ENCODE measurements around the gene OR52W1. TPM values are rescaled to one million over a fixed set of nuclear protein-coding genes. Genes with fewer than 3 reads are reported as not detected.

OR52W1 gene, protein sequence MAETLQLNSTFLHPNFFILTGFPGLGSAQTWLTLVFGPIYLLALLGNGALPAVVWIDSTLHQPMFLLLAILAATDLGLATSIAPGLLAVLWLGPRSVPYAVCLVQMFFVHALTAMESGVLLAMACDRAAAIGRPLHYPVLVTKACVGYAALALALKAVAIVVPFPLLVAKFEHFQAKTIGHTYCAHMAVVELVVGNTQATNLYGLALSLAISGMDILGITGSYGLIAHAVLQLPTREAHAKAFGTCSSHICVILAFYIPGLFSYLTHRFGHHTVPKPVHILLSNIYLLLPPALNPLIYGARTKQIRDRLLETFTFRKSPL
- total RNA-seq, result not detected in 2 replicates

DNA sequence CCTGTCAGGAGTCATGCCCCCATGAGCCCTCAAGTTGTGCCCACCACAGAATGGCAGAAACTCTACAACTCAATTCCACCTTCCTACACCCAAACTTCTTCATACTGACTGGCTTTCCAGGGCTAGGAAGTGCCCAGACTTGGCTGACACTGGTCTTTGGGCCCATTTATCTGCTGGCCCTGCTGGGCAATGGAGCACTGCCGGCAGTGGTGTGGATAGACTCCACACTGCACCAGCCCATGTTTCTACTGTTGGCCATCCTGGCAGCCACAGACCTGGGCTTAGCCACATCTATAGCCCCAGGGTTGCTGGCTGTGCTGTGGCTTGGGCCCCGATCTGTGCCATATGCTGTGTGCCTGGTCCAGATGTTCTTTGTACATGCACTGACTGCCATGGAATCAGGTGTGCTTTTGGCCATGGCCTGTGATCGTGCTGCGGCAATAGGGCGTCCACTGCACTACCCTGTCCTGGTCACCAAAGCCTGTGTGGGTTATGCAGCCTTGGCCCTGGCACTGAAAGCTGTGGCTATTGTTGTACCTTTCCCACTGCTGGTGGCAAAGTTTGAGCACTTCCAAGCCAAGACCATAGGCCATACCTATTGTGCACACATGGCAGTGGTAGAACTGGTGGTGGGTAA lies at the start of gene OR52W1:
Gene OR52W1, plus strand, starts transcription at position 51 of the 637 bp plus-strand sequence. Its CDS starts 0 bp downstream, at position 51.
- DNase-seq (ENCODE audit: low read depth), result no peak

DNA sequence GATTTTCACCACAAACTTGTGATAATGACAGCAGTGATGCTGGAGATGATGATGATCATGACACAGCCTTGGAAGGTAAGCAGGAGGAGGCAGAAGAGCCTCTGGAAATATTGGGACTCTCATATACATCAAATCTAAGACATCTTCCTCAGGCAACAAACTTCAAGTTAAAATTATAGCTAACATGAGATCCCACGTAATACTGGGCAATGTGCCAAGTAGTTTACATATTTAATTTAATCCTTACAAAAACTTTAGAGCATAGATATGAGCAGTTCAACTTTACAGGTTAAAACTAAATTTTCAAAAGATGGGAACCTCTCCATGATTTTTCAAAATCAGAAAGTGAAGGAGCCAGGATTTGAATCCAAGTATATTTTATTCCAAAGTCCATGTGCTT lies 47.9 kb upstream of the OR52W1 start:
- no peak for DNase-seq (ENCODE audit: low read depth)

DNA sequence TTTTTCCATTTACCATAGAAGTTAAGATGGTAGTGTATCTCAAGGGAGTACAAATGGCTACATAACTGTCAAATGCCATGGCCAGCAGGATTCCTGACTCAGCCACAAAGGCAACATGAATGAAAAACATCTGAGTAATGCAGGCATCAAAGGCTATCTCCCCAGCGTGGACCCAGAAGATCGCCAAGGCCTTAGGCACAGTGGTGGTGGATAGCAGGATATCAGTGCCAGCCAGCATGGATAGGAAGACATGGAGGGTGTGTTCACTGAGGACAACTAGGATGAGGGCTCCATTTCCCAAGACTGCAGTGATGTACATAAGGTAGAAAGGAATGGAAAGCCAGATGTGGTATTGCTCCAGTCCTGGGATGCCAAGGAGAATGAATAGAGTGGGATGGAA lies 46.9 kb upstream of the OR52W1 start:
- no peak for DNase-seq (ENCODE audit: low read depth)

DNA sequence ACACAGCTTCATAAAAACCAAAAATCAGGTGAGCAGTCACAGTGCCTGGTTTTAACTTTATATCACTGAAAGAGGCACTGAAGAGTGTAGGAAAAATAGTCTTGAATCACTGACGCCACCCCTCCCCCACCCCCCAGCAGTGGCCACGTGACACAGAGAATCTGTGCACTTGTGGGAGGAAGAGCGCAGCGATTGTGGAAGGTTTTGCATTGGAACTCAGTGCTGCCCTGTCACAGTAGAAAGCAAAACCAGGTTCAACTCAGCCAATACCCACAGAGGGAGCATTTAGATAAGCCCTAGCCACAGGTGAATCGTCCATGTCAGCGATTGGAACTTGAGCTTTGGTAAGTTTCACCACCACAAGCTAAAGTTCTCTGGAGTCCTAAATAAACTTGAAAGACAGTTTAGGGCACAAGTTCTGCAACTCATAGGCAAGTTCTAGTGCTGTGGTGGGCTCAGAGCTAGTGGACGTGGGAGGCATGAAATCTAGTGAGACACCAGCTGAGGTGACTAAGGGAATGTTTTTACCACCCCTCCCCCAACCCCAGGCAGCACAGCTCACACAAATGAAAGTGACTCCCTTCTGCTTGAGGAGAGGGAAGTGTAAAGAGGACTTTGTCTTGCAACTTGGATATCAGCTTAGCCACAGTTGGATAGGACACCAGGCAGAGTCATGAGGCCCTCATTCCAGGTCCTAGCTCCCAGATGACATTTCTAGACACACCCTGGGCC lies 42.2 kb upstream of the OR52W1 start:
- no peak for DNase-seq (ENCODE audit: low read depth)

DNA sequence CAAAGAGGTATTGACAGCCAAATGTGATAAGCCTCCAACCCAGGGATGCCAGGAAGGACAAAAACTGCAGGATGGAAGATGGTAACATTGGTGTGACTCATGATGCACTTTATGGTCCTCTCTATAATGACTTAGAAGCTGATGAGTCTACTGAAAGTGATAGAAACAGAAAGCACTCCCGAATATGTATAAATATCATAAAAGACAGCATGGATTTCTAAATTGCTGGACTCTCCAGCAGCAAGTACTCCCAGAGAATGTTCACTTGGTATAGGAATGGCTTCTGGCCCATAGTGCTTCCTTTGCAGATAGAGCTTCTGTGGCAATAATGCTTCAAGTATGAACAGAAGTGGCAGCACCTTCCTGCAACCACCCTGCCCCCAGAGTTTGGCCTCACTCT lies 28.8 kb upstream of the OR52W1 start, which contains the start of gene OR52B2:
Gene OR52B2, minus strand, starts transcription at position 101 of the 400 bp plus-strand sequence. Its CDS starts 0 bp downstream, at position 101.
- no peak for DNase-seq (ENCODE audit: low read depth)

DNA sequence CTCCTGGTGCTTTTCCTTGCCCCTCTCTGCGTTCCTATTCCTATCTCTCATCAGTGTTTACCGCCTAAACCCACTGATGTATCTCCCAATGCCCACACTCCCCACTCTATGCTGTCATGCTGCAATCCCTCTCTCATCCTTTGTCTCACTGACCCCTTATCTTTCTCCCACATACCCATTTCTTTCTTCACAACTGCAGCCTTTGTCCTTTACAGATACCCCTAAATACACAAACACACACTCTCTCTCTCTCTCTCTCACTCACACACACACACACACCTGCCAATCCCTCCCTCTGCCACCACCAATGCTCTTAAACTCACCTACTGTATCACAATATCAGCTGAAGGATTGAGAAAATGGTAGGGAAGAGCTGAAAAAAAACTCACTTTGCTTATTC lies 23.6 kb upstream of the OR52W1 start:
- no peak for DNase-seq (ENCODE audit: low read depth)

DNA sequence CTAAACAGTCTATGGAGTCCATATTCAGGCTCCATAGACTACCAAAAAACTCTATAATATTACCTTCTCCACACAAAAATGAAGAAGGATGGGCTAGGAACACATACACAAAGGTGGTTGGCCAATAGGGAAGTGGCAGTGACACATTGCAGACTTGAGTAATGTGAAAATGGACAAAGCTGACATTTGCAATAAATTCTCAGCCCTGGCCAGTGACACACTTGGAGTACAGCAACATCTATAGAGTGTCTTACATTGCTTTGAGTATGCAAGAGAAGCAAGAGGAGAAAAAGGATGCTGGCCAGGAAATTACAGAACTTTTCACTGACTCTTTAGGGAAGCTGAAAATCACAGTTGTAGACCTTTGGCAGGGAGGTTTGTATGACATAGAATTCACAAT lies 7.3 kb upstream of the OR52W1 start:
- no peak for DNase-seq (ENCODE audit: low read depth)

DNA sequence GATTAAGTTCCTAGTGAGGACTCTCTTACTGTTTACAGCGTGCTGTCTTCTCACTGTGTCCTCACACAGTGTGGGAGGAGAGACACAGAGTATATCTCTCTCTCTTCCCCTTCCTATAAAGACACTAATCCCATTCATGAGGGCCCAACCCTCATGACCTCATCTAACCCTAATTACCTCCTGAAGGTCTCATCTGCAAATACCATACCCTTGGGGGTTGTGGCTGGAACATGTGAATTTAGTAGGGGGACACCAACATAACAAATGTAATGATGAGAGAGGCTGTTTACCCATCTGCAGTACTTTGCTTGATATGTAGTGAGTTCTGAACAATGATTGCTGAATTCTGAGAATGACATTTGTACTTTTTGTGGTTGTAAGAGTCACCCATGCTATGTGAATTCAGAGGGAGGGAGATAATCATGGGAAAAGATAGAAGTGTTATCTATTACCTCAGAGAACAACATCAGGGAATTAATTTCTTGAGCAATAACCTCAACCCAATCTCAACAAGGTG lies 4.9 kb upstream of the OR52W1 start:
- DNase-seq (ENCODE audit: low read depth), result no peak

DNA sequence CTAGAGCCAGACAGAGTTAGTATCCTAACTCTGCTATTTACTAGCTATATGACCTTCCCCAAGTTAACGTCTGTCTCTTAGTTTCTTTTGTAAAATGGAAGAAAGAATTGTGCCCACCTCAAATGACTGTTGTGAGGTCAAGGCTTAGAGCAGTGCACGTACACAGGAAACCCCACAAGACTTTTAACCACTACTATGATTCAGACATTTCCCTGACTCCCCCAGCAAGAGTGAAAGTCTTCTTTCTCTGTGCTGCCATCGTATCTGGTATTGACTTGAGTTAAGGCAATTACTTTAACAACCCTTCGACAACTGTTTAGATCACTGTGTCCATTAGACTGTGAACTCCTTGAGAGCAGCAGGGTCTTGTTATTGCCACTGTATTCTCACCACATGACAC lies 2.6 kb upstream of the OR52W1 start:
- DNase-seq (ENCODE audit: low read depth), result no peak

DNA sequence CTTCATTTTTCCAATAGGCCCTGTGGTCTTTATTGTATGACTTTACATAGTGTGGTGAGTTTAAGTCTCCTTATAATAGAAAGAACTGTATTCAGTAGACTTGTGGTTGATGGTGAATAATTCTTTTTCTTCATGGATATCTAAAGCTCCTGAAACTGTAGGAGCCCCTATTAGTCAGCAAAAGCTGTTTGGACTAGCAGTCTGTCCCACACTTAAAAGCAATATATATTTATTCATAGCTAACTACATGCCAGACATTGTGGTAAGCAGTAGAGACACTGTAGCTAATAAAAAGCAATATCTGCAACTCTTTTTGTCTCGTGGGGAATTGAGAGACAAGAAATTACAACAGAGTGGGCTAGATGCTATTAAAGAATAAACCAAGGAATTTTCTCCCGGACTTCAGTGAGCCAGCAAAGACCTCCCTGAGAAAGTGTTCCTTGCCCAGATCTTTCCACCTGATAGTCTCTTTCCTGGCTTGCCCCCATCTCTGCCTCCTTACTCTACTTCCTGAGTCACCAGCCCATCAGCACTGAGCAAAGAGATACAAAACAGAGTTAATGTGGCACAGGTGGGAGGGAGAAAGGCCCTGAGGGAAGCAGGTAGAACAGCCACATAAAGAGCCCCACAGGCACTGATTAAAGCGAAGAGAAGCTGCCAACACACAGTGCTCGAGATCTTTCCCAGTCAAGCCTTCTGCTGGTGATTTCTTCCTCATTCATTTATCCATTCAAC lies 1.4 kb upstream of the OR52W1 start:
- no peak for DNase-seq (ENCODE audit: low read depth)

DNA sequence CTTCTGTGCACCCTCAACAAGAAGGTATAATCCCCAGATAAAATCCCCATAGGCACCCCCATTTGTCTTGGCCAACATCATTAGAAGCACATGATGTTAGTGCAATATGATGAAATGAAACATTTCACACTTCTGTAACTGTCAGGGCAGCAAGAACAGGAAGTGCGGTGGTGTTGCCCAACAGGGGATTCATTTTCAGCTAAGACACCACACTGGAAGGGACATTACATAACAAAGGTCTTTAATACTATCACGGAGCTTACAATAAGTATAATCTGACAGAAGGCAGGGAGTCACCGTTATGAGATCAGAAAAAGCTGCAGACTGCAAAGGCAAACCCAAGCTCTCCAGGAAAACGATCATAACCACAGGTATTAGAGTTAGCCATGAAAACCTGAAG lies 2.0 kb downstream of the OR52W1 start:
- DNase-seq (ENCODE audit: low read depth), result no peak

DNA sequence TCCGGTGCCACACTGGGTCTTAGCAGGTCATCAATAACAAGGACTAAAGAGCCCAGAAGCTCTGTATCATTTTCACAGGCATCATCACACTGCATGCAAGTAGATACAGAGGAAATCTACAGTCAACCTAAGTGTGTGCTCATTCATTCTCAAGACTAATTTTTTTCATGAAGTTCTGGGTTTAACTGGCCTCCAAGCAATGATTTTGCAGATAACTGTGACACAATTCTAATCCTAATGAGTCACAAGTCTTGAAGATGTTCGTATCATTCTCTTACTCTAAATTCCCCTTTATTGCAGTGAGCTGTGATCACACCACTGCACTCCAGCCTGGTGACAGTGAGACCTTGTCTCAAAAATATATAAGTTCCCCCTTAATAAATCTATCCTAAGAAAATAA lies 2.5 kb downstream of the OR52W1 start:
- DNase-seq (ENCODE audit: low read depth), result no peak

DNA sequence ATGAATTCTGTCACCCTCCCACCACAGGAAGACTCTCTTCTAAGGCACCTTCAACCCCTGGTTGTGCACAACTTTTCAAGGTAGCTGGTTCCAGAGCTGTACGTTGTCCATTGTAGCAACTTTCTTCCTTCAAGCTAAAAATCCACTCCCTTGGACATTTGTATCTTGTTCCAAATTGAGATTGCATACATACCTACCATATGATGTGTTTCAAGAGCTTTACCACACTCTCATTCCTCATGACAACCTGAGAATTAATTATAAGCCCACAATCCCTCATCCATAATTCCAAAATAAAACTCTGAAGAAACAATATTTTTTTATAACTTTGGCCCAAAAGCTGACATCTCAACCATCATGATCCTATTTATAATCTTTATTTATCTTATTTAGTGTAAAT lies 3.0 kb downstream of the OR52W1 start:
- no peak for DNase-seq (ENCODE audit: low read depth)

DNA sequence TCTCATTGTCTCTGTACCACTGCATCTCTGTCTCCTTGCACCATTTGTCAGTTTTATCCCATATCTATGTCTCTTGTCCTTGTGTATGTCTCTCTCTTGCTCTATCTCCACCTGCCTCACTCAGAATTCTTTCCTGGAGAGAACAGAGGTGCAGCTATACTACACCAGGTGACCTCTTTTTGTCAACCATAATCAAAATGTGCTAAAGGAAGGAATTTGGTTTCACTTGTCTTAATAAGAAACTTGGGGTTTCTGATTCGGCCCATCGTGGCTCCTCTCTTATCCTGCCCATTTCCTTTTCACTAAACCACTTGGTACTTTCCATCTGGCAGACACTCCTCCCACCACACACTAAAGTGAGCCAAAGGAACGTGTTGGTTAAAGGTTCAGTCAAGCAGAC lies 4.3 kb downstream of the OR52W1 start:
- DNase-seq (ENCODE audit: low read depth), result no peak

DNA sequence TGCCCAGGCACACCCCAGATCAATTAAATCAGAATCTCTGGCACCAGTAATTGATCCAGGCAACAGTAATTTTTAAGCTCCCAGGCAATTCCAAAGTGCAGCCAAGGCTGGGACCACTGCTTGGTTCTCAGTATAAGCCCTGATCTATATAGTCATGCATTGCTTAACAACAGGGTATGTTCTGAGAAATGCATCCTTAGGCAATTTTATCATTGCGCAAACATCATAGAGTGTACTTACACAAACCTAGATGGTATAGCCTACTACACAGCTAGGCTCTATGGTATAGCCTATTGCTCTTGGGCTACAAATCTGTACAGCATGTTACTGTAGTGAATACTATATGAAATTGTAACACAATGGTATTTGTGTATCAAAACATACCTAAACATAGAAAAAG lies 5.7 kb downstream of the OR52W1 start:
- DNase-seq (ENCODE audit: low read depth), result no peak

DNA sequence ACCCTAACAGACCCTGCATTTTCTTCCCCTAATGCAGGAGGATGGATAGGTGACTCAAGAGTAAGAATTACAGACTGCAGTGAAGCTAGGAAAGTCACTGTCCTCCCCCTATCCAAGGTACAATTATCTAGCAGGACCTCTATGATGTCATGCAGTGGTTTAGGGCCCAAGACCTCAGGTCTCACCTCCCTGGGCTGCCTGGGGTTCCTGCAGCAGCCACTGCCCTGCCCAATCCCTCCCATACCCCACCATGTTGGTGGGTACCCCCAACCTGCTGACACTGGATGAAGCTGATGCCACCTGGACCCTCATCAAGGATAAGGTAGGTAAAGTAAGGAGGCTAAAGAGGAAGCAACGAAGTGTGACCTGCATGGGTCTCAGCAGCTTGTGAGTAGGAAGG lies 6.3 kb downstream of the OR52W1 start, which contains the start of gene C11orf42:
Gene C11orf42, plus strand, starts transcription at position 192 of the 400 bp plus-strand sequence. Its CDS starts 59 bp downstream, at position 251.
- no peak for DNase-seq (ENCODE audit: low read depth)

DNA sequence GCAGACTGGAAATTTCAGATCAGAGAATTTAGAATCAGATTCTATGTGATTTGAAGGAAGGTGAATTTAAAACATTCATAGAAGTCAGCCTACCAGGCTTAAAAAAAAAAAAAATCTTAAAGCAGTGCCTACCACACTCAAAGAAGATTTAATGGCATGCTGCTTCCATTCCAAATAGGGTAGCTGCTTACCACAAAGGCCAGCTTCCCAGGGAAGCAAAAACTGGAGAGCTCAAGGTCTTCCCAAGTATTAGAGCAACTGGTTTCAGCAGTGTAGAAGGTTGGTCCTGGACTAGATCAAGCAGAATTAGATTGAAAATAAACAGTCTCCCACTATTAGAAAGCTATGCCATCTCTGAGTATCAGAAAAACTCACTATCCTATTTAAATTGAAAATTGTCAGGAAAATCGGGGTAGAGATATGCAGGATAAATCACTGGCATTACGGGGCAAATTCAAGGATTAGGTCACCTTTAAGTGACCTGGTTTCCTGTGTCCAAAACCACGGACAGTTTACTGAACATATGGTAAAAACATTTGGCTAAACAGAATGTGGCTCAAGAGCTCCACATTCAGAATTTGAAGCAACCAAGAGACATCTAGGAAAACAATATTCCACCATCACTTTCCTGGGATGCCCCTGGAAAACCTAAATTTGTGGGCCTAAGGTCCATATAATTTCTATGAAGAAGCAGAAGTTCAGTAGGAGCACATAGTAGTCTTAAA lies 7.6 kb downstream of the OR52W1 start:
- no peak for DNase-seq (ENCODE audit: low read depth)

DNA sequence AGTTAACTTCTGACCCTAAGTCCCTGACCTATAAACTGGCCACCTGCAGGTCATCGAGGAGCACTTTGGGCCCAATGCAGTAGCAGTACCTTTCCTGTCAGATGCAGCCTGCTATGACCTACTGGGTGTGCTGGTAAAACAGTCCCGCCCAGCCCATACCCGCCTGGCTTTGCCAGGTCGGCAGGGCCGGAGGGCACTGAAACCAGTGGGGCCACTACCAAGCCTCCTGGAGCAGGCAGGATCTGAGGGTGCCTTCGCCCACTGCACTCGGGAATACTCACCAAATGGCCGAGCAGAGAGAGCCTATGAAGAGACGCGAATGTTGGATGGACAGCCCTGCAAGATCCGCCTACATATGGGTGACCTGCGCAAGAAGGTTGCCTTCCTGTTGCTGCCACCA lies 10.8 kb downstream of the OR52W1 start:
- no peak for DNase-seq (ENCODE audit: low read depth)

DNA sequence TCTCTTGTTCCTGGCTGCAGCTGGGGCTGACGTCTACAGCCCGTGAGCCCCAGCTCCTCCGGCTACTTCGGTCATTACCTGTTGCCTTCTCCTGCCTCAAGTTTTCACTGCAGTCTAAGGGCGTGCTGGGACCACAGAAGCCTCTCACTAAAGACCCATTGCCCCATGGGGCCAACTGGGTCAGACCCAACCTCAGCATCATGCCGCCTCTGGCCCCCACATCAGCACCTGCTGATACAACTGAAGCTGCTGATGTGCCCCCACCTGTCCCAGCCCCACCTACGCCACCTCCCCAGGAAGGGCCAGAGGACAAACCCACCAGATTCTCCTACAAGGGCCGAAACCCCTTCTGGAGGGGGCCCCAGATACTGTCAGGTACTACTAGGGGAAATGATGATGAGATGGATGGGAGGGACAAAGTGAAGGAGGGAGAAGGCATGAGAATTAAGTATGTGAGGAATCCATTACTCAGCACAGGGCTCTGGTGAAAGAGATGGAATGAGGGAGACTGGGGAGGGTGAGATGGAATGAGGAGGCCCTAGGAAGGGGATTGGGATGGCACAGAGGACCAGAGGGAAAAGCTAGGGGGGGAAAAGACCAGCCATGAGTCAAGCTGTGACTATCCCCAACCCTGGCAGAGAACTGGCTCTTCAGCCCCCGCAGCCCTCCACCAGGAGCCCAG lies 11.4 kb downstream of the OR52W1 start:
- DNase-seq (ENCODE audit: low read depth), result no peak

DNA sequence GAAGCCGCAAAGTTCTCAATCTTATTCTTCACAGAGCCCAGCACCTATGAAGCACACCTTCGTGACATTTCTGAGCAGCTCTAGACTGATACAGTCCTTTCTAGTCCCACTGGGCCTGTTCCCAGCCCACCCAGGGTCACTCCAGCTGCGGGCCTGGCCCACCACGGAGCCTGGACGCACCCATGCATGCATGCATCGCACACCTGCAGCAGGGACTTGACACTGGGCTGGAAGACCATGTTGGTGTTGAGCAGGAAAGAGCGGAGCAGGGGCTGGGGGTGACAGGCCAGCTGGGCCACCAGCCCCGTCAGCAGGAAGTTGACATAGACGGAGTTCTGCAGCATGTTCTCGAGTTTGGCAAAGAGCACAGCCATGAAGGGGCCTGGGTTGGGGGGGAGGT lies 15.5 kb downstream of the OR52W1 start:
- no peak for DNase-seq (ENCODE audit: low read depth)

DNA sequence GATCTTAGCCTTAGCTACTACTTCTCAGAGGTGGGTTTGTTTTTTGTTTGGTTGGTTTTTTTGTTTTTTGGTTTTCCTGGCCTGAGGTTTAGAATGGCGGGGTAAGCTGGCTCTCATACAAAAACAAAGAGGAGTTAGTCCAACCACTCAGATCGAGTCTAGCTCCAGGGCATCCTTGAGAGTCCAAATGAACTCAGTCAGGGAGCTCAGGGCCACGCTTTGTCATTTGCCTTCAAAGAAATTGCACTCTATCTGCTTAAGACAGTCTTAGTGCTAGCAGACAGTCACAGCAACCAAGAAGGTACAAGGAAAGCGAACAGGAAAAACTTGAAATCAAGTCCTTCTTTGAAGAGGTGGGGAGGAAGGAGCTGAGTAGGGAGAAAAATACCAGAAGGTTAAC lies 17.5 kb downstream of the OR52W1 start:
- no peak for DNase-seq (ENCODE audit: low read depth)
